Endothelial cell of umbilical vein (primary cell): Measurements from ENCODE around the gene LHFPL2. TPM values are rescaled to one million over a fixed set of nuclear protein-coding genes. Genes with fewer than 3 reads are reported as not detected.

Experiments
- BruUV-seq: library from RNA; stranded (reverse); fragments of 400-500 nt; replicated peaks from 2 replicates; lab custom pipeline; 2021; lab: Mats Ljungman, UMichigan
- CTCF ChIA-PET: fragments of 300-600, 350-600 bp; sonication (Branson Sonifier 250); formaldehyde crosslinking; loops from one replicate; lab custom pipeline; 2021; ENCODE audit warnings: antibody characterized with exemption, inconsistent platforms; lab: Charles Lee
- POLR2A ChIA-PET: fragments of 300-600, 350-600 bp; sonication (Branson Sonifier 250); formaldehyde crosslinking; loops from one replicate; lab custom pipeline; 2021; ENCODE audit warnings: antibody characterized with exemption, inconsistent platforms; lab: Charles Lee
- DNase-seq: peaks from one replicate; pipeline ENCODE4 v3.0.0-alpha.2; 2011; ENCODE audit warnings: low read depth, low spot score
- FAIRE-seq: peaks from 2 replicates; lab custom pipeline; 2011; peaks lifted over from hg19 to GRCh38; lab: Jason Lieb, UNC
- H2AFZ ChIP-seq: 2 replicates; pipeline ENCODE4 v1.6.0; 2012; ENCODE audit warnings: low read depth, low read length, control low read depth, inconsistent platforms
- H3K27ac ChIP-seq: 2 replicates; pipeline ENCODE4 v1.5.1; 2011; ENCODE audit warnings: low read depth, mild to moderate bottlenecking, control low read depth, low read length, moderate library complexity; ENCODE audit not compliant: insufficient read depth
- H3K27me3 ChIP-seq, 2 experiments: 2 replicates each; pipeline versions ENCODE4 v1.6.0 to v1.6.1; 2011; ENCODE audit warnings: low read length in 2 of 2, mixed read lengths in 1 of 2; ENCODE audit not compliant: control insufficient read depth in 2 of 2, insufficient read depth in 2 of 2
- H3K36me3 ChIP-seq, 2 experiments: 2 replicates in 1 of 2; 3 replicates in 1 of 2; pipeline ENCODE4 v1.5.1; 2011; ENCODE audit warnings: low read length in 2 of 2, mild to moderate bottlenecking in 1 of 2, moderate library complexity in 1 of 2; ENCODE audit not compliant: control insufficient read depth in 2 of 2, insufficient read depth in 2 of 2; ENCODE audit errors: extremely low read depth in 1 of 2
- H3K4me1 ChIP-seq: 3 replicates; pipeline ENCODE4 v1.5.1; 2011; ENCODE audit warnings: mild to moderate bottlenecking, low read length; ENCODE audit not compliant: control insufficient read depth, insufficient read depth; ENCODE audit errors: extremely low read depth
- H3K4me2 ChIP-seq: 2 replicates; pipeline ENCODE4 v1.6.1; 2011; ENCODE audit warnings: low read length, control low read depth, mixed read lengths; ENCODE audit not compliant: insufficient read depth
- H3K4me3 ChIP-seq, 3 experiments: fragments of 200-600 bp in 1 of 3; sonication (generic), shearing (Covaris generic) in 1 of 3; replicated peaks in 1 of 3; 2 replicates each; pipeline ENCODE4 v1.5.1; 2011 to 2016; ENCODE audit warnings: control low read depth in 3 of 3, low read length in 3 of 3, mild to moderate bottlenecking in 2 of 3, inconsistent platforms in 1 of 3, low read depth in 1 of 3, moderate library complexity in 1 of 3; ENCODE audit not compliant: insufficient read depth in 1 of 3
- H3K79me2 ChIP-seq: 2 replicates; pipeline ENCODE4 v1.6.0; 2012; ENCODE audit warnings: low read length, inconsistent platforms; ENCODE audit not compliant: control insufficient read depth, insufficient read depth
- H3K9ac ChIP-seq: replicated peaks from 2 replicates; pipeline ENCODE3; 2011; ENCODE audit warnings: low read length, control low read depth; ENCODE audit not compliant: insufficient read depth; ENCODE audit errors: extremely low read depth
- H3K9me1 ChIP-seq: replicated peaks from 3 replicates; pipeline ENCODE4 v1.6.0; 2011; ENCODE audit warnings: mild to moderate bottlenecking, low read length; ENCODE audit not compliant: control insufficient read depth, insufficient read depth; ENCODE audit errors: extremely low read depth
- H3K9me3 ChIP-seq: replicated peaks from 2 replicates; pipeline ENCODE4 v1.5.1; 2012; ENCODE audit warnings: low read length, inconsistent platforms; ENCODE audit not compliant: control insufficient read depth, insufficient read depth
- H4K20me1 ChIP-seq: replicated peaks from 2 replicates; pipeline ENCODE3; 2011; ENCODE audit warnings: mild to moderate bottlenecking, low read length; ENCODE audit not compliant: control insufficient read depth, insufficient read depth; ENCODE audit errors: extremely low read depth
- EZH2 ChIP-seq: IDR thresholded peaks from 2 replicates; pipeline ENCODE4 v1.6.1; 2012; ENCODE audit warnings: borderline replicate concordance, low read depth, mild to moderate bottlenecking, moderate library complexity, low read length, inconsistent platforms; ENCODE audit not compliant: severe bottlenecking
- FOS ChIP-seq: IDR thresholded peaks from 2 replicates; pipeline ENCODE4 v1.6.1; 2011; ENCODE audit warnings: mild to moderate bottlenecking, low read length, moderate library complexity, borderline replicate concordance; ENCODE audit not compliant: insufficient read depth
- GATA2 ChIP-seq: IDR thresholded peaks from 2 replicates; pipeline ENCODE4 v1.7.0; 2011; ENCODE audit warnings: low read depth, mild to moderate bottlenecking, moderate library complexity, mixed read lengths, low read length; ENCODE audit not compliant: insufficient read length, insufficient read depth
- JUN ChIP-seq: IDR thresholded peaks from 2 replicates; pipeline ENCODE4 v1.6.1; 2011; ENCODE audit warnings: borderline replicate concordance, low read depth; ENCODE audit not compliant: insufficient read length, insufficient read depth
- MAX ChIP-seq: IDR thresholded peaks from 2 replicates; pipeline ENCODE4 v1.6.1; 2011; ENCODE audit not compliant: insufficient read depth, insufficient read length
- MYC ChIP-seq: IDR thresholded peaks from one replicate; pipeline ENCODE4 v1.6.1; 2011; ENCODE audit warnings: mild to moderate bottlenecking, low read depth, low read length
- POLR2A ChIP-seq: IDR thresholded peaks from 2 replicates; pipeline ENCODE4 v1.6.1; 2012; ENCODE audit warnings: low read depth, mild to moderate bottlenecking, control low read depth, low read length
- POLR2AphosphoS5 ChIP-seq: IDR thresholded peaks from 2 replicates; pipeline ENCODE4 v1.6.1; 2012; ENCODE audit warnings: low read depth, mild to moderate bottlenecking, control low read depth, low read length, moderate library complexity; ENCODE audit not compliant: insufficient read depth
- dilution Hi-C: fragments of 300-500 bp; cut with MboI; formaldehyde crosslinking; loops from one replicate; pipeline ENCODE4 v1.15.0; 2019; ENCODE audit warnings: low sequenced_read_pairs; ENCODE audit not compliant: extremely low pct_ligation_motif_present
- intact Hi-C: fragments of 100-400 bp; cut with micrococcal nuclease; formaldehyde crosslinking; loops from one replicate; pipeline ENCODE4 v1.10.0; 2022
- polyA plus RNA-seq, 4 experiments: library from polyadenylated mRNA; depleted of rRNA in 3 of 4; stranded (reverse) in 3 of 4; unstranded in 1 of 4; fragments of >200 nt; gene quantifications; 2 replicates each; pipeline versions ENCODE4 v1.2.1 to v1.2.3, GENCODE V29; 2011 to 2012; ENCODE audit warnings: missing spikeins in 1 of 4
- total RNA-seq: library from RNA; stranded (reverse); gene quantifications from 2 replicates; pipeline ENCODE4 v1.2.3, GENCODE V29; 2021
- TF ChIP-seq, protein P1 (sequence below), 2 donors: IDR thresholded peaks; 1 replicate in 1 of 2; 2 replicates in 1 of 2; pipeline ENCODE4 v1.5.1; 2011; ENCODE audit warnings: low read length in 2 of 2, mild to moderate bottlenecking in 2 of 2, moderate library complexity in 2 of 2, control low read depth in 1 of 2, inconsistent platforms in 1 of 2, low read depth in 1 of 2; ENCODE audit not compliant: insufficient read depth in 1 of 2; ENCODE audit errors: extremely low read depth in 1 of 2

LHFPL2 gene
- total and polyA plus RNA-seq, 2 donors (not counting 3 experiments of a cell fraction or from before 2014, with no cell fraction given) = 9.6 to 36.3 TPM

DNA sequence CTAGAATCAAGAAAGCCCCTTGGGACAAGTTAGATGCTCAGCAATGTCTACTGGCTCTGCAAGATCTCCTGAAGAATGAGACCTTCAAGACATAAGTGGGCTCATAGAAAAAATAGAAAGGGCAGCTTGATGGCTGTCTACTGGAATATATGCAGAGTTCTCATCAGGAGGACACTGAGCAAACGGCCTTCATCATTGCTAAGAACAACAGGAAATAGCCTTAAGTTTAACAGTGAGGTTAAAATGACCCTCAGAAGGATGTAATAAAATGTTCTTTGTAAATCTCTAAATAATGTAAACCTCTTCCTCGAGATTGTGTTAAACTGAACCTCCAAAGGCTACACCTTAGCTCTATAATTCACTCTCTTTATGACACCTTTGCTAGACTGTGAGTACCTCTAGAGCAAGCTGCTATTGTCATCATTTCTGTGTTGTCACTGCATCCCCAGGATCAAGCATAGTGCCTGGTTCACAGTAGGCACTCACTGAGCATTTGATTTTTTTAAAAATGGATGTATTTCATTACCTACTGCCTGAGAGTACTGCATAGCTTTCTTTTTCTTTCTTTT lies 22.2 kb upstream of the LHFPL2 start:
- POLR2A ChIA-PET = no interaction called here
- no TSS peak for BruUV-seq
- dilution Hi-C loops = no loop called here

More for the DNA sequence above, 22.2 kb upstream of the LHFPL2 start:
- H3K4me2 ChIP-seq = no peak overlapping the region
- no peaks in the 10 kb centered on the region for H3K4me1 ChIP-seq
- no peaks in the 10 kb centered on the region for H3K9me3 ChIP-seq
- H2AFZ ChIP-seq = no peak overlapping the region
- TF ChIP-seq MAX (no peak), POLR2AphosphoS5 (no peak), POLR2A (no peak), EZH2 (no peak), FOS (no peak), MYC (no peak), JUN (no peak), GATA2 (no peak)
- TF ChIP-seq, protein P1, sequence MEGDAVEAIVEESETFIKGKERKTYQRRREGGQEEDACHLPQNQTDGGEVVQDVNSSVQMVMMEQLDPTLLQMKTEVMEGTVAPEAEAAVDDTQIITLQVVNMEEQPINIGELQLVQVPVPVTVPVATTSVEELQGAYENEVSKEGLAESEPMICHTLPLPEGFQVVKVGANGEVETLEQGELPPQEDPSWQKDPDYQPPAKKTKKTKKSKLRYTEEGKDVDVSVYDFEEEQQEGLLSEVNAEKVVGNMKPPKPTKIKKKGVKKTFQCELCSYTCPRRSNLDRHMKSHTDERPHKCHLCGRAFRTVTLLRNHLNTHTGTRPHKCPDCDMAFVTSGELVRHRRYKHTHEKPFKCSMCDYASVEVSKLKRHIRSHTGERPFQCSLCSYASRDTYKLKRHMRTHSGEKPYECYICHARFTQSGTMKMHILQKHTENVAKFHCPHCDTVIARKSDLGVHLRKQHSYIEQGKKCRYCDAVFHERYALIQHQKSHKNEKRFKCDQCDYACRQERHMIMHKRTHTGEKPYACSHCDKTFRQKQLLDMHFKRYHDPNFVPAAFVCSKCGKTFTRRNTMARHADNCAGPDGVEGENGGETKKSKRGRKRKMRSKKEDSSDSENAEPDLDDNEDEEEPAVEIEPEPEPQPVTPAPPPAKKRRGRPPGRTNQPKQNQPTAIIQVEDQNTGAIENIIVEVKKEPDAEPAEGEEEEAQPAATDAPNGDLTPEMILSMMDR (IDR thresholded peaks at IDR 0.05; ENCODE audit: extremely low read depth in 1 of 2, insufficient read depth in 1 of 2, low read depth in 1 of 2, low read length in 2 of 2) = no peak
- peaks cover 0 to 2% of the 10 kb centered on the region in 2 experiments for H3K27me3 ChIP-seq
- no peak overlapping the region for H3K9ac ChIP-seq
- no peaks in the 10 kb centered on the region for H4K20me1 ChIP-seq
- no peaks in the 10 kb centered on the region for H3K79me2 ChIP-seq
- intact Hi-C loops = no loop called here
- no peaks in the 10 kb centered on the region for H3K9me1 ChIP-seq
- no peaks in the 10 kb centered on the region for H3K36me3 ChIP-seq
- no peak overlapping the region for H3K27ac ChIP-seq
- no peak for DNase-seq
- no peak for FAIRE-seq
- no peak overlapping the region for H3K4me3 ChIP-seq
- CTCF ChIA-PET = interaction anchor here (1.3 kb wide), 1 partner anchor 9 kb away, joined by 3 read pairs; no protein-coding TSS in a partner anchor
